ENCODE measurements around the gene ANK3.

DNA sequence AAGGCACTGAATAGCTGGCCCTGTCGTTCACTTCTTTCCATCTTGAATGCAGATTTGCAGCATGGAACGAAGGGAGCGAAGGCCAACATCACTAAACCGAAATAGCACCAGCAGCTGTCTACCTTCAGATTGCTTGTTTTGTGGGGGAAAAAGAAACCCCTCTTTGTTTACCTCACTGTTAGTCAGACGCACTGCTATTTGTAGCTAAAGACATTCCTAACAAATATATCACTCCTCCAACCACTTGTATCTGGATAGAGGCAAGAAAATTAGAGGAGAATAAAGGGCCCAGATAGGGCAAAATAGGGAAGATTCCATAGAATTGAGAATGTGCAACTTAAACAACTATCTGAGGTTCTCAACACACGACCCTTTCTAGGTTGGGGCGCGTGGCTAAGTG lies 26.5 kb downstream of the ANK3 start:
- no peak for TF ChIP-seq EZH2 (IDR thresholded peaks at IDR 0.05; ENCODE audit: low read length)
- TF ChIP-seq, protein P1, sequence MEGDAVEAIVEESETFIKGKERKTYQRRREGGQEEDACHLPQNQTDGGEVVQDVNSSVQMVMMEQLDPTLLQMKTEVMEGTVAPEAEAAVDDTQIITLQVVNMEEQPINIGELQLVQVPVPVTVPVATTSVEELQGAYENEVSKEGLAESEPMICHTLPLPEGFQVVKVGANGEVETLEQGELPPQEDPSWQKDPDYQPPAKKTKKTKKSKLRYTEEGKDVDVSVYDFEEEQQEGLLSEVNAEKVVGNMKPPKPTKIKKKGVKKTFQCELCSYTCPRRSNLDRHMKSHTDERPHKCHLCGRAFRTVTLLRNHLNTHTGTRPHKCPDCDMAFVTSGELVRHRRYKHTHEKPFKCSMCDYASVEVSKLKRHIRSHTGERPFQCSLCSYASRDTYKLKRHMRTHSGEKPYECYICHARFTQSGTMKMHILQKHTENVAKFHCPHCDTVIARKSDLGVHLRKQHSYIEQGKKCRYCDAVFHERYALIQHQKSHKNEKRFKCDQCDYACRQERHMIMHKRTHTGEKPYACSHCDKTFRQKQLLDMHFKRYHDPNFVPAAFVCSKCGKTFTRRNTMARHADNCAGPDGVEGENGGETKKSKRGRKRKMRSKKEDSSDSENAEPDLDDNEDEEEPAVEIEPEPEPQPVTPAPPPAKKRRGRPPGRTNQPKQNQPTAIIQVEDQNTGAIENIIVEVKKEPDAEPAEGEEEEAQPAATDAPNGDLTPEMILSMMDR (optimal IDR thresholded peaks at IDR 0.05 in 1 of 3, IDR thresholded peaks at IDR 0.05 in 1 of 3, conservative IDR thresholded peaks at IDR 0.05 in 1 of 3; ENCODE audit: extremely low read depth in 1 of 3, insufficient read depth in 2 of 3, low read length in 3 of 3): no peak

All from keratinocyte (primary cell).